SH-SY5Y (cell line): Measurements from ENCODE around the gene DSCAM.

Source experiments
- GATA2 ChIP-seq: IDR thresholded peaks from 2 replicates; pipeline ENCODE4 v1.6.1; 2011; ENCODE audit warnings: mild to moderate bottlenecking, low read depth, low read length
- GATA3 ChIP-seq: IDR thresholded peaks from 2 replicates; pipeline ENCODE4 v1.6.1; 2011; ENCODE audit warnings: low read depth, mild to moderate bottlenecking, low read length, moderate library complexity

The DSCAM gene

DNA sequence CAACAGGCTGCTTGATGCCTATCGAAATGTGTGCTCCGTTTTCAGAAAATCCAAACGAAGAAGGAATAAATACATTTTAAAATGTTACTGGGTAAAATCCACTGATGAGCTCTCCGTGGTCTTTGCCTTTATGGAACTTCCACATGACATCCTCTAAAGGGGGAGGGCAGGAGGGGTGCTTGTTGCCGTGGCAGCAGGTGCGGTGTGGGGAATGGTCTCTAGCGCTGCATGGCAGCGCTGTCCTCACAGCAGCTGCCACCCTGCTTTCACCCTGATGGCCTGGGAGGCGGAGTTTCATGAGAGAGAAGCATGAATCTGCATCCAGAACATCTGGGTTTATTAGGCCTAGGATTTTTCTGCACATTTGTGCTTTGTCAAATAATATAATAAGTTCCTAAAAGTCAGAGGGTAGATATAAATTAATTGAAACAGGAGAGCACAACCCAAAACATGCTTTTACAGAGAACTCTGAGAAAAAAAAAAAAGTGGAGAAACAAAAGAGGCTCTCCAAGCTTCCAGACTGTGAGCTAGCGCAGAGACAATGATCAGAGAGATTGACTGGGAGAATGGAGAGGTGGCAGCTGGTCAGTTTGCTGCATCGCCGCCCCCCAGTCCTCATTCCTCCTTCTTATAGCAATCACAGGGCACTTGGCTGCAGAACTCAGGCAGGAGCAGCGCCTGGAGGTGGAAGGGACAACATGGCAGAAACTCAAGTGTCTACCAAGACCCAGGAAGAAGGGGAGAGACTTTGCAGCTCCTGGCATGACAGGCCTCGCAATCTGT lies 228.6 kb downstream of the DSCAM start:
- no peak for TF ChIP-seq GATA2
- TF ChIP-seq GATA3, result no peak

- TF ChIP-seq GATA3, result no peak
- TF ChIP-seq GATA2, result no peak
Measured at GRCh38 chr21:40616377-40616704, 230.6 kb downstream of the DSCAM start.

DNA sequence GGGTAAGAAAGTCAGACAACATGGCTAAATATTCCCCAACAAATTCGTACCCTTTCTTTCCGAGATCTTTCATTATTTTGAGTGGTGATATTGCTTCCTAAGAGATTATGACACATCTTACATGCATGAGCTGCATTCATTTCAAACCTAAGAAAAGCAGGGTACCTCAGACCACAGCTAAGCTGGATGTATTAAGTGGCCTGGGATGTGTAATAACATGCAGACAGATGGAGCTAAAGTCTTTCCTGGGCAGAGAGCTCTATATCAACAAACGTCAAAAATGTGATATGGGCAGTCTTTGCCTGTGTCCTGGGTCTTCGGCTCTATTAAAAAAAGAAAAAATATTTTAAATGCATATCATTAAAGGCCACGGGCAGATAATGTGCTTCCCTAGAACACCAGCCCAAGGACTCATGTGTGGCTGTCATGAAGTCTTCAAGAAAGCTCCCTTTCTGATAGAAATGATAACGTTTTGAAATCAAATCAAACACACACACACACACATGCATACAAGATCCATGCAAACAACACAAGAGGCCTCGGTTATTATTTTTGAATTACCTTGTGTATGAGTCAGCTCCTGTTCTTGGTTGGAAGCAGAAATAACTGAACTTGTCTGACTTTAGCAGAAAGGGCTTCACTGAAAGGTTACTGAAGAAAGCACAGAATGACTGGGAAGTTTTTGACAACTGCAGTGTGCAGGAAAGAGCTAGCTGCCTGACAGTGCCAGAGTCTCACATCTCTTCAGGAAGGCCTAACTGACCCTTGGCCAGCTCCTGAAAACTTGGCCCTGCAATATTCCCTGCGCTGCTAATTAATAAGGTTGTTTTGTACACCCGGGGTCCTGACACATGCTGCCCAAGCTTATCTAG lies 231.2 kb downstream of the DSCAM start:
- TF ChIP-seq GATA2, result no peak
- no peak for TF ChIP-seq GATA3

DNA sequence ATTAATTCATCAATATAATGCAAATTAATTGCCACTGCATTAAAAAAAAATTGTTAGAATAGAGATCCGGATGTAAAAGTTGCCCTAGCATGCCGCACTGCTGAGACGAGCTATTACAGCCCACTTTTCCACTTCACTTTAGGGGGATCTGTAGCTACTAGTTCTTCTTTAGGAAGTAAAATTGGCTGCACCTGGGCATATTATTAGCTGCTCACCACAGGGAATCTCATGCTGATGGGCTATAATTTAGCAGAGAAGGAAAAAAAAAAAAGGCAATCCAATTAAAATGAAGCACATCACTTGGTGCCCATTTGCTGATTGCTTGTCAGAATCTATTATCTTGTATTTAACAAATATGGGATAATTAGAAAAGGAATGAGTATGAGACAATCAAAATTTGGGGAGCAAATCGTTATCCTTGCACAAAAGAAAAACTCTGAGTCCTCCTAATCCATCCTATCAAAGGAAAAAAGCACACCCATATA lies 233.4 kb downstream of the DSCAM start:
- no peak for TF ChIP-seq GATA2
- no peak for TF ChIP-seq GATA3

DNA sequence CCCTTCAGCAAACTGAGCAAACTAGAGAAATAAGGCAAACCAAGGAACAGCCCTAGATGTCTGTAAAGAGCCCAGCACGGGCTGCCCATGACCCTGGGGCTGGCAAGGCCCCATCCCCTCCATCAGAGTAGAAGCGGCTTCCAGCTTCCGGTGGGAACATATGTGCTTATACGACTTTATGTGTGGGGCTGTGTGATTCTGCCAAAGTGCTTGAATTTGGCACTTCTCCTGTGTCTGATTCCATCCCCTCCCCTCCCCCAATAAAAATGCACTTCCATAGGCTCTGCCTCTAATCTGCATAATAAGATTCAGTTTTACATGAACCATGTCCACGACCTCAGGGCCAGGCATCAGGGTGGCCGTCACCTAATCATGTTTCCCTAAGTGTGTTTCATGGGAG lies 236.6 kb downstream of the DSCAM start:
- no peak for TF ChIP-seq GATA3
- TF ChIP-seq GATA2, result no peak

- TF ChIP-seq GATA2, result no peak
- no peak for TF ChIP-seq GATA3
Measured at GRCh38 chr21:40606341-40606740, 240.6 kb downstream of the DSCAM start.

- TF ChIP-seq GATA3 (no peak), GATA2 (no peak)
Measured at GRCh38 chr21:40605094-40605493, 241.9 kb downstream of the DSCAM start.

GRCh38 chr21:40603774-40604173 lies 243.2 kb downstream of the DSCAM start:
- TF ChIP-seq GATA3, result no peak
- TF ChIP-seq GATA2, result no peak

DNA sequence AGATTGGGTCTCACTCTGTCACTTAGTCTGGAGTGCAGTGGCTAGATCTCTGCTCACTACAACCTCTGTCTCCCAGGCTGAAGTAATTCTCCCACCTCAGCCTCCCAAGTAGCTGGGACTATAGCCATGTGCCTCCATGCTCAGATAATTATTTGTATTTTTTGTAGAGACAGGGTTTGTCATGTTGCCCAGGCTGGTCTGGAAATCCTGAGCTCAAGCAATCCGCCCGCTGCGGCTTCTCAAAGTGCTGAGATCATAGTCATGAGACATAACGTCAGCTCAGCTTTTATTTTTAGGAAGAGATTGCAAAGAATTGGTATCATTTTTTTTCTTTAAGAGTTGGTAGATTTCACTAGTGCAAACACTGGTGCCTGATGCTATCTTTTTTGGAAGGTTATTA lies 244.9 kb downstream of the DSCAM start:
- TF ChIP-seq GATA2 (no peak), GATA3 (no peak)

DNA sequence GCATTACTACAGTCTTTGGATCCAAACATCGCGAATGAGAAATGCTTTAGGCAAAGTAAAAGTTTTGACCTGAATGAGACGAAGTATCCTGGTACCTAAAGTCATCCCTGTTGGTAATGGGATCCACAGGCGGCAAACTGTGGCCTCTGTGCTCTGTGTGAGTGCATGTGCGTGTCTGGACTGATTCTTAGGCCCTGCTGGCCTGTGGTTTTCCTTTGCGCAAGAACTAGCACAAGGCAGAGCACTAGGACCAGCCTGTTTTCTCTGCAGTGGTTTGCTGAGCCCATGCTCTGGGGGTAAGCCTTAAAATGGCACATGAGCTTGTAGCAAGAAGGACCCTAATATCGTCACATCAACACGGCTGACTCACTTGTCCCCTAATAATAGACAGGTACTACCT lies 251.2 kb downstream of the DSCAM start:
- TF ChIP-seq GATA2 (no peak), GATA3 (no peak)

- TF ChIP-seq GATA3 (no peak), GATA2 (no peak)
Measured at GRCh38 chr21:40587736-40588346, 259.1 kb downstream of the DSCAM start.

- TF ChIP-seq GATA3, result no peak
- TF ChIP-seq GATA2, result no peak
Measured at GRCh38 chr21:40586575-40586974, 260.4 kb downstream of the DSCAM start.

DNA sequence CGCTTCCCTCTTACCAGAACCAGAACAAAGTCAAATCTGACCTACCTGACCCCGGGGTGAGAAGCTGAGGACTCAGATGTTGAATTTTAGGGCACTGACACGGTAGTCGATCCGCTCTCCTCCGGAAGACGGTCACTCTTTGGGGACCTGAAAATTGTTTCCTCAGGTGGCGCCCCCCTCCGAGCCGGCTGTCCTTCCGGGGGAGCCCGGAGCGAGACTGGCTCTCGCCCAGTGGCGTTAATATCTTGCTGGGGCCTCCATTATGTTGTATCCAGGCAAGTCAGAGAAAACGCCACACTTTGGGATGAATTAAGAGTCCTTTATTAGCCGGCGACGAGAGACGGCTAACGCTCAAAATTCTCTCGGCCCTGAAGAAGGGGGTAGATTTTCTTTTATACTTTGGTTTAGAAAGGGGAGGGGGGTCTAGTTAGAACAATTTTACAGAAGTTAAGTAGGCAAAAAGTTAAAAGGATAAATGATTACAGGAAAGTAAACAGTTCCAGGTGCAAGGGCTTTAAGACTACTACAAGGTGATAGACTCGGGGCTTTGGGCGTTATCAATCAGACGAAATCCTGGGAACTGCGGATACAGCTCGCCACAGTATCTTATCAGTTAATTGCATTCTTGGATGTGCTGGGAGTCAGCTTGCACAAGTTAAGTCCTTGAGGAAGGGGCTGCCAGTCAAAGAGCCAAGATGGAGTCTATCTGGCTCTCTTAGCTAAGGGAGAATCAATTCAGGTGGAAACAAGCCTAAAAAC lies 269.5 kb downstream of the DSCAM start:
- TF ChIP-seq GATA3 (no peak), GATA2 (no peak)

DNA sequence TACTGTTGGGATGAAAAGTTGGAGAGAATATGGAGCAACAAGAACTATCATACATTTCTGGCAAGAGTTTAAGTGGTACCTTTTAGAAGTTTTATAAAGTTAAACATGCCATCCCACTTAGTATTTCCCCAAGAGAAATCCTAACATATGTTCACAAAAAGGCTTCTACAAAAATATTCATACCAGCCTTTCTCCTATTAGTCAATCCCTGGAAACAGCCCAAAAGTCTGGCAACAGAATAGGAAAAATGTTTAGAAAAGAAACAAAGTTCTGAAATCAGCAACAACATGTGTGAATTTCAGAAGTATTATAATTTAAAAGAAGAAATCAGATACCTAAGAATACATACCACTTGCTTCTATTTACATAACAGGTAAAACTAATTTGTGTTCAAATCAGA lies 271.0 kb downstream of the DSCAM start:
- no peak for TF ChIP-seq GATA2
- TF ChIP-seq GATA3, result no peak
